Measurements from ENCODE around the gene HAVCR2. TPM values are rescaled to one million over a fixed set of nuclear protein-coding genes. Genes with fewer than 3 reads are reported as not detected.
A peak's percentile ranks its signal among the peaks of the same experiment; 100 is the strongest.

Gene HAVCR2
- 0.04 TPM in 1 of 2 replicates, not detected in the other for total RNA-seq (2014; rRNA removed)
- Bru-seq, nascent RNA: percentile 19 among the genes with signal in this experiment
- percentile 40 among the genes with signal in this experiment for BruChase-seq, experiment 1, labeled RNA remaining after a 6-hour chase
- percentile 34 among the genes with signal in this experiment for BruChase-seq, experiment 2, labeled RNA remaining after a 2-hour chase
- long read RNA-seq, partial matches to known transcripts: 0 of 1 reads
- long read RNA-seq, other reads (novel, unspliced or antisense): 1 of 1 reads

- no TSS peak for BruUV-seq (replicated peaks)
- intact Hi-C loops (cut with micrococcal nuclease): no loop called here
- H3K4me2 ChIP-seq (ENCODE audit: low read length): no peak within 1 kb of the TSS
- no peak within 1 kb of the TSS for H3K4me3 ChIP-seq (ENCODE audit: low read length)
- peaks cover 31% of the 10 kb centered on the region for H3K27me3 ChIP-seq (ENCODE audit: low read length)
- H3K79me2 ChIP-seq (ENCODE audit: low read length): no peaks in the 10 kb centered on the region
- H3K9ac ChIP-seq (ENCODE audit: low read length): no peak within 1 kb of the TSS
- ChIA-PET POLR2A (ENCODE audit: unreplicated experiment) (no interaction called here), CTCF (no interaction called here)
- no peak within 1 kb of the TSS for H3K27ac ChIP-seq (ENCODE audit: low read length)
- no peaks in the 10 kb centered on the region for H3K4me1 ChIP-seq (ENCODE audit: insufficient read depth, low read length)
- ATAC-seq (no peak), DNase-seq (no peak)
- no peaks in the 10 kb centered on the region for H3K9me3 ChIP-seq (ENCODE audit: low read length)
- no peak within 1 kb of the TSS for H2AFZ ChIP-seq (ENCODE audit: low read length)
- H4K20me1 ChIP-seq (ENCODE audit: low read length): no peaks in the 10 kb centered on the region
- H3K36me3 ChIP-seq (ENCODE audit: low read depth, low read length): no peaks in the 10 kb centered on the region
- no peaks in the 10 kb centered on the region for H3F3A ChIP-seq (ENCODE audit: low read length, unreplicated experiment)
- H3K9me2 ChIP-seq (replicated peaks; ENCODE audit: low read length): no peaks in the 10 kb centered on the region
- TF ChIP-seq EZH2 (IDR thresholded peaks at IDR 0.05; ENCODE audit: low read length, unreplicated experiment) (no peak), EZH2phosphoT487 (IDR thresholded peaks at IDR 0.05; ENCODE audit: borderline replicate concordance, low read length) (no peak)
- TF ChIP-seq, protein P1, sequence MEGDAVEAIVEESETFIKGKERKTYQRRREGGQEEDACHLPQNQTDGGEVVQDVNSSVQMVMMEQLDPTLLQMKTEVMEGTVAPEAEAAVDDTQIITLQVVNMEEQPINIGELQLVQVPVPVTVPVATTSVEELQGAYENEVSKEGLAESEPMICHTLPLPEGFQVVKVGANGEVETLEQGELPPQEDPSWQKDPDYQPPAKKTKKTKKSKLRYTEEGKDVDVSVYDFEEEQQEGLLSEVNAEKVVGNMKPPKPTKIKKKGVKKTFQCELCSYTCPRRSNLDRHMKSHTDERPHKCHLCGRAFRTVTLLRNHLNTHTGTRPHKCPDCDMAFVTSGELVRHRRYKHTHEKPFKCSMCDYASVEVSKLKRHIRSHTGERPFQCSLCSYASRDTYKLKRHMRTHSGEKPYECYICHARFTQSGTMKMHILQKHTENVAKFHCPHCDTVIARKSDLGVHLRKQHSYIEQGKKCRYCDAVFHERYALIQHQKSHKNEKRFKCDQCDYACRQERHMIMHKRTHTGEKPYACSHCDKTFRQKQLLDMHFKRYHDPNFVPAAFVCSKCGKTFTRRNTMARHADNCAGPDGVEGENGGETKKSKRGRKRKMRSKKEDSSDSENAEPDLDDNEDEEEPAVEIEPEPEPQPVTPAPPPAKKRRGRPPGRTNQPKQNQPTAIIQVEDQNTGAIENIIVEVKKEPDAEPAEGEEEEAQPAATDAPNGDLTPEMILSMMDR (conservative IDR thresholded peaks at IDR 0.05; ENCODE audit: low read depth, low read length): no peak
These were observed at the start of gene HAVCR2 for GRCh38 chr5:157108976-157109375. Gene HAVCR2 (minus strand): TSS chr5:157109044. CDS start chr5:157108983, 61 bp downstream.

DNA sequence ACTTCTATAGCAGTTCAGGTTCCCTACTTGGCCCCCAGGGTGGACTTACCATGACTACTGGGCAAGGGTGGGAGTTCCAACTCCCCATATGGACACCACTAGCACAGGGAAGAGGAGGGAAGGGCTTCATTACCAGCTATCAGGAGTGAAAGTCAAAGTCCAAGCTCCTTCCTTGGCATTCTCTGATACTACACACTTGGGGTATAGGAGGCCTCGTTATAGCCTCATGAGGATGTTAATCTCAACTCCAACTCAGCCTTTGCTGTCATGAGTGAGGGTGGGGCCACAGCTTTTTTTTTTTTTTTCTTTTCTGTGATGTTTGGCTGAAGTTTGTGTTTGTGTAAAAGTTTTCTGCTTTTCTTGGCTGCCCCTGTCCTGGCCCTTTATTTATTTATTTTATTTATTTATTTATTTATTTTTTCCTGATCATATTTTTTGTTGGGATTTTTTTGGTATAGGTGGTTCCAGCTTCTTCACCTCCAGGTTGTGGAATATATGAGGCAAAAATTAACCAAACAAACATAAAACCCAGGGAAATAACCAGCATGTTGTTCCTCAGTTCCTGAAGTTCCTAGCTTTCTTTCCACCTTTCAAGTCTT is 48.5 kb upstream of the HAVCR2 start:
- Histone ChIP-seq H3K4me3 (ENCODE audit: low read length) (no peak overlapping the region), H3K9me2 (replicated peaks; ENCODE audit: low read length) (no peaks in the 10 kb centered on the region), H3K4me2 (ENCODE audit: low read length) (no peak overlapping the region), H3K79me2 (ENCODE audit: low read length) (no peaks in the 10 kb centered on the region), H3F3A (ENCODE audit: low read length, unreplicated experiment) (no peaks in the 10 kb centered on the region), H4K20me1 (ENCODE audit: low read length) (no peaks in the 10 kb centered on the region), H3K27me3 (ENCODE audit: low read length) (peaks cover 80% of the 10 kb centered on the region), H3K27ac (ENCODE audit: low read length) (no peak overlapping the region), H2AFZ (ENCODE audit: low read length) (no peak overlapping the region), H3K9me3 (ENCODE audit: low read length) (no peaks in the 10 kb centered on the region), H3K36me3 (ENCODE audit: low read depth, low read length) (no peaks in the 10 kb centered on the region), H3K9ac (ENCODE audit: low read length) (no peak overlapping the region), H3K4me1 (ENCODE audit: insufficient read depth, low read length) (no peaks in the 10 kb centered on the region)
- no peak for DNase-seq
- ChIA-PET CTCF (no interaction called here), POLR2A (ENCODE audit: unreplicated experiment) (no interaction called here)
- TF ChIP-seq, protein P1 (conservative IDR thresholded peaks at IDR 0.05; ENCODE audit: low read depth, low read length): no peak
- TF ChIP-seq EZH2phosphoT487 (IDR thresholded peaks at IDR 0.05; ENCODE audit: borderline replicate concordance, low read length) (no peak), EZH2 (IDR thresholded peaks at IDR 0.05; ENCODE audit: low read length, unreplicated experiment) (no peak)
- intact Hi-C loops (cut with micrococcal nuclease): no loop called here
- BruUV-seq (replicated peaks): no TSS peak
- no peak for ATAC-seq

- no peaks in the 10 kb centered on the region for H3K9me2 ChIP-seq (replicated peaks; ENCODE audit: low read length)
- no peak overlapping the region for H3K9ac ChIP-seq (ENCODE audit: low read length)
- CTCF ChIA-PET: no interaction called here
- H4K20me1 ChIP-seq (ENCODE audit: low read length): no peaks in the 10 kb centered on the region
- H3K79me2 ChIP-seq (ENCODE audit: low read length): no peaks in the 10 kb centered on the region
- H3K9me3 ChIP-seq (ENCODE audit: low read length): no peaks in the 10 kb centered on the region
- no peak overlapping the region for H3K4me2 ChIP-seq (ENCODE audit: low read length)
- no peak overlapping the region for H3K4me3 ChIP-seq (ENCODE audit: low read length)
- H3F3A ChIP-seq (ENCODE audit: low read length, unreplicated experiment): no peaks in the 10 kb centered on the region
- H3K36me3 ChIP-seq (ENCODE audit: low read depth, low read length): no peaks in the 10 kb centered on the region
- ATAC-seq (no peak), DNase-seq (no peak)
- H3K27ac ChIP-seq (ENCODE audit: low read length): no peak overlapping the region
- no peaks in the 10 kb centered on the region for H3K4me1 ChIP-seq (ENCODE audit: insufficient read depth, low read length)
- TF ChIP-seq EZH2 (IDR thresholded peaks at IDR 0.05; ENCODE audit: low read length, unreplicated experiment) (no peak), EZH2phosphoT487 (IDR thresholded peaks at IDR 0.05; ENCODE audit: borderline replicate concordance, low read length) (no peak)
- TF ChIP-seq, protein P1 (conservative IDR thresholded peaks at IDR 0.05; ENCODE audit: low read depth, low read length): no peak
- no TSS peak for BruUV-seq (replicated peaks)
- intact Hi-C loops (cut with micrococcal nuclease): no loop called here
- H3K27me3 ChIP-seq (ENCODE audit: low read length): peaks cover 66% of the 10 kb centered on the region
- no peak overlapping the region for H2AFZ ChIP-seq (ENCODE audit: low read length)
- POLR2A ChIA-PET (ENCODE audit: unreplicated experiment): no interaction called here
These were observed 46.5 kb upstream of the HAVCR2 start for GRCh38 chr5:157155297-157155696.
